Lower lobe of right lung (tissue), 2 donors: Measurements from ENCODE around the gene SLC4A1. TPM values are rescaled to one million over a fixed set of nuclear protein-coding genes. Genes with fewer than 3 reads are reported as not detected.

Experiments
- ATAC-seq, 2 donors: fragments of 200-7000 bp; cut with Tn5 transposase; one replicate each; pipeline ENCODE4 v1.9.1; 2020 to 2022; ENCODE audit warnings: mild to moderate bottlenecking in 2 of 2, moderate library complexity in 2 of 2
- DNase-seq: peaks from one replicate; pipeline ENCODE4 v3.0.0-alpha.2; 2020
- H3K27ac ChIP-seq: fragments of 200-600 bp; one replicate; pipeline ENCODE4 v1.8.0; 2022
- H3K27me3 ChIP-seq: fragments of 200-600 bp; one replicate; pipeline ENCODE4 v1.8.0; 2022; ENCODE audit warnings: low read depth
- H3K36me3 ChIP-seq: fragments of 200-600 bp; one replicate; pipeline ENCODE4 v1.8.0; 2022; ENCODE audit warnings: mild to moderate bottlenecking
- H3K4me1 ChIP-seq: fragments of 200-600 bp; one replicate; pipeline ENCODE4 v1.8.0; 2022
- H3K4me3 ChIP-seq: fragments of 200-600 bp; one replicate; pipeline ENCODE4 v1.8.0; 2022; ENCODE audit warnings: mild to moderate bottlenecking
- H3K9me3 ChIP-seq: fragments of 200-600 bp; one replicate; pipeline ENCODE4 v1.8.0; 2022
- CTCF ChIP-seq: fragments of 200-600 bp; IDR thresholded peaks from one replicate; pipeline ENCODE4 v1.8.0; 2022; ENCODE audit warnings: antibody characterized with exemption, mild to moderate bottlenecking
- intact Hi-C: fragments of 100-400 bp; cut with DNase I; formaldehyde crosslinking; loops from one replicate; pipeline ENCODE4 v1.11.0; 2022
- long read RNA-seq: library from polyadenylated mRNA; unstranded; transcript quantifications from one replicate; pipeline ENCODE4 v2.0.0, GENCODE V29; 2021
- total RNA-seq: library from RNA; stranded (reverse); fragmentation: NEBNext Ultra II Directional; extraction: Animal tissue kit (Norgen Biotek cat#: 25700); gene quantifications from one replicate; pipeline ENCODE4 v1.2.1, GENCODE V29; 2021
- donor health status: DM: no; HTN: yes; CAD: no; lungs with severe emphysema.

SLC4A1 gene
- 0.83 TPM for total RNA-seq
- long read RNA-seq, result 0 reads

GRCh38 chr17:44267818-44268490, at the start of gene SLC4A1:
Gene SLC4A1 (minus strand): TSS chr17:44268135. CDS start chr17:44262866, 5,269 bp downstream.
- H3K4me1 ChIP-seq, result peaks cover 5% of the 10 kb centered on the region
- H3K9me3 ChIP-seq, result no peaks in the 10 kb centered on the region
- no peak for TF ChIP-seq CTCF
- H3K36me3 ChIP-seq, result no peaks in the 10 kb centered on the region
- no peak within 1 kb of the TSS for H3K4me3 ChIP-seq
- peaks cover 4% of the 10 kb centered on the region for H3K27me3 ChIP-seq
- intact Hi-C loops, result no loop called here
- DNase-seq, result no peak
- no peak for ATAC-seq
- no peak within 1 kb of the TSS for H3K27ac ChIP-seq

- intact Hi-C loops, result no loop called here
- Histone ChIP-seq H3K27me3 (peaks cover 45% of the 10 kb centered on the region), H3K36me3 (peaks cover 33% of the 10 kb centered on the region), H3K27ac (no peak overlapping the region), H3K9me3 (no peaks in the 10 kb centered on the region), H3K4me3 (no peak overlapping the region), H3K4me1 (peaks cover 7% of the 10 kb centered on the region)
- DNase-seq (no peak), ATAC-seq (no peak)
- no peak for TF ChIP-seq CTCF
Observed at GRCh38 chr17:44317545-44317944, 49.6 kb upstream of the SLC4A1 start.

- Histone ChIP-seq H3K4me1 (peaks cover 7% of the 10 kb centered on the region), H3K27ac (no peak overlapping the region), H3K27me3 (peaks cover 45% of the 10 kb centered on the region), H3K4me3 (no peak overlapping the region), H3K9me3 (no peaks in the 10 kb centered on the region), H3K36me3 (peaks cover 20% of the 10 kb centered on the region)
- intact Hi-C loops, result no loop called here
- ATAC-seq (no peak), DNase-seq (no peak)
- no peak for TF ChIP-seq CTCF
Observed at GRCh38 chr17:44315760-44316731, 48.1 kb upstream of the SLC4A1 start.

- DNase-seq (no peak), ATAC-seq (peak; percentile 39 to 56)
- no peak for TF ChIP-seq CTCF
- Histone ChIP-seq H3K4me3 (peak overlapping the region; percentile 31), H3K27me3 (peaks cover 45% of the 10 kb centered on the region), H3K9me3 (no peaks in the 10 kb centered on the region), H3K4me1 (peaks cover 7% of the 10 kb centered on the region), H3K36me3 (peaks cover 10% of the 10 kb centered on the region), H3K27ac (no peak overlapping the region)
- intact Hi-C loops, result no loop called here
Observed at GRCh38 chr17:44314869-44315661, 47.1 kb upstream of the SLC4A1 start.

GRCh38 chr17:44314524-44314868, 46.6 kb upstream of the SLC4A1 start:
- H3K4me1 ChIP-seq, result peaks cover 7% of the 10 kb centered on the region
- TF ChIP-seq CTCF, result no peak
- H3K36me3 ChIP-seq, result peaks cover 5% of the 10 kb centered on the region
- ATAC-seq (no peak), DNase-seq (no peak)
- H3K9me3 ChIP-seq, result no peaks in the 10 kb centered on the region
- intact Hi-C loops, result no loop called here
- peaks cover 45% of the 10 kb centered on the region for H3K27me3 ChIP-seq
- no peak overlapping the region for H3K27ac ChIP-seq
- no peak overlapping the region for H3K4me3 ChIP-seq
